T follicular helper cell (primary cell): ENCODE results near the gene ARHGEF18.
A peak's percentile ranks its signal among the peaks of the same experiment; 100 is the strongest.

Experiments used
- DNase-seq: peaks from one replicate; pipeline ENCODE4 v3.0.0-alpha.2; 2020; ENCODE audit warnings: low read depth

ARHGEF18 gene

DNA sequence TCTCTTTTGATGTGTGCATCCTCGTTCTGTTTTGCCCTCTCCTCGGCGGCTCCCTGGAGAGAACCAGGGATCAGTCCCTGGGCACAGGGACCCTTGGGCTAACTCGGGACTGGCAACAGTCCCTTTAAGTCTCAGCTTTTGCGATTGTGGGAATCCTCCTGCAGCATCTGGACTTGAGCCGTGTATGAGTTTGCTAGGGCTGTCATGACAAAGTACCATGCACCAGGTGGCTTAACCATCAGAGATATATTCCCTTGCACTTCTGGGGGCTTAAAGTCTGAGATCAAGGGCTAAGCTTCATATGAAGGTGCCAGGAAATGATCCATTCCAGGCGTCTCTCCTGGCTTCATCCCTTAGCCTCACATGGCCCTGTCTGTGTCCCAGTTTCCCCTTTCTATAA lies 34.5 kb downstream of the ARHGEF18 start:
- no peak for DNase-seq

DNA sequence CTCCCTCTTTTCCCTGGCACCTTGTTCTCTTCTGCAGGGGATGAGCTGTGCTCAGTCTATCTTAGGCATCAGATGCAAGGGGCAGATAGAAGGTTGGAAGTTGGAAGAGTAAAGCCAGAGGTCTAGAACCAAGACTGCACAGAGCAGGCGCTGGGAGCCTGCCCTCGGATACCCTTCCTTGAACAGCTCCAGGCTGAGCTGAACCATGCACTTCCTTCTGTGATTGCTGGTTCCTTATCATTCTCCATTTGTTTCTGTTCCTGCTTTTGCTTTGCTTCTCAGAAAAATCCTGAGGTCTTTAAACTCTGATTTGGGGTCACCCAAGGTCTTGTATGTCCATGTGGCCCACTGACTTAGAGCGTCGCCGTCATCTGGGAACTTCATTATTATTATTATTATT lies 36.3 kb downstream of the ARHGEF18 start:
- DNase-seq, result no peak

DNA sequence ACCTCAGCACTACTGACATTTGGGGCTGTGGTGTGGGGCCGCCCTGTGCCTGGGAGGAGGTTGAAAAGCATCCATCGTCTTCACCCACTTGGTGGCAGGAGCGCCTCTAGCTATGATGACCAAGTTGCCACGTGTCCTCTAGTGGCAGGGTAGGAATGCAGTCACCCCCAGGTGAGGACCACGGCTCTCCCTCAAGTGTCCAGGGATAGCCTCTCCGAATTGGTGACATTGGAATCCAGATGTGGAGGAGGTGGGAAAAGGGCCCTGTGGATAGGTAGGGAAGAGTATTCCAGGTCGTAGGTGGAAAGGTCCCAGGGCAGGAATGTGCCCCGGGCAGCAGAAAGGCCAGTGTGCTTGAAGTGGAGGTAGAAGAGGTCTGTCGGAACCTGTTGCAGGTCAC lies 37.6 kb downstream of the ARHGEF18 start:
- no peak for DNase-seq

DNA sequence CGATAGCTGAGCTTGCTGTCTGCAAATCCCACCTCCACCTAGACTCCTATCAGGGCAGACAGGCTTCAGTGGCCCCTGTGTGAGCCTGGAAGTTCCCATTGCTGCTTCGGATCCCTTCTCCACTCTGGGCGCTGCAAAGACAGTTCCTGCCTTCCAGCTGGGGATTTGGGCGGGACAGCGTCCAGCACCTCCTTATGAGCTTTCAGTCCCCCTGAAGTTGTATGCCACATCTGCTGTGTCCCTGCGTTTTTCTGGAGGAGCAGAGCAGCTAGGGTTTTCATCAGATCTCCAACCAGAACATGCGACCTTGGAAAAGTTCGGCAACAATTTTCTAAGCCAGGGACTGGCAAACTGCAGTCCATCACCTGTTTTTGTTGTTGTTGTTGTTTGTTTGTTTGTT lies 38.0 kb downstream of the ARHGEF18 start:
- no peak for DNase-seq

DNA sequence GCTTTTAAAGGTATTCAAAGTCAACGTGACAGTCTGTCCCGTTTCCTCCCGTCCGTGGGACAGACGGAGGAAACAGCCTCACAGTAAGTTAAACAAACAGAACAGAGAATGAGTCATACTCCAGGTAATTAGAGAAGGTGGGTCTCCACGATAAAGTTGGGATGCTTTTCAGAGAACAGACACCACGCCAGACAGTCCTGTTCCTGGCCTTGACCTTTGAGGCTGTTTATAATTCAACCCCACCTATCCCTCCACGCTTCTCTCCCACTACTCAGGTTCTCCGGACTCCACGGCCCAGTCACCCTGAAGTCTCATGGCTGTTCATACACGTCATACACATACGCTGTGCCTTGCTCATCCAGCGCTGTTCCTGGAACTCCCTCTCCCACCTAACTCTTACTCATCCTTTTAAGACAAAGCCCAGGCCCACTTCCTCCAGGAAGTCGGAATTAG lies 42.5 kb downstream of the ARHGEF18 start:
- DNase-seq, result no peak

DNA sequence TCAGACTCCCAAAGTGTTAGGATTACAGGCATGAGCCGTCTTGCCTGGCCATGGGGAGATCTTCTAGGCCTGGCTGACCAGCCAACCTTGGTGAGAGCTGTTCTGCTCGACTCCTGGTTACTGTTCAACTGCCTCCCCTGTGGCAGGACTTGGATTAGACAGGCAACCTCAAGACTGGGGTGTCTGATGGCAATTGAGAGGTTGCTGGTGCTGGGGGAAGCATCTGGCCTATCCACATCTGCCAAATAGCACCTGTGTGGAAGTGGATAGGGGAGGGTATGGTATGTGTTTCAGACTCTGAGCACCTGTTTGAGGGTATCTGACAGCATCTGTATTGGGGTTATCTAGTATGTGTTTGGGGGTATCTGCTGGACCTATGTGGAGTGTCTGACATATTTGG lies 44.7 kb downstream of the ARHGEF18 start:
- no peak for DNase-seq

DNA sequence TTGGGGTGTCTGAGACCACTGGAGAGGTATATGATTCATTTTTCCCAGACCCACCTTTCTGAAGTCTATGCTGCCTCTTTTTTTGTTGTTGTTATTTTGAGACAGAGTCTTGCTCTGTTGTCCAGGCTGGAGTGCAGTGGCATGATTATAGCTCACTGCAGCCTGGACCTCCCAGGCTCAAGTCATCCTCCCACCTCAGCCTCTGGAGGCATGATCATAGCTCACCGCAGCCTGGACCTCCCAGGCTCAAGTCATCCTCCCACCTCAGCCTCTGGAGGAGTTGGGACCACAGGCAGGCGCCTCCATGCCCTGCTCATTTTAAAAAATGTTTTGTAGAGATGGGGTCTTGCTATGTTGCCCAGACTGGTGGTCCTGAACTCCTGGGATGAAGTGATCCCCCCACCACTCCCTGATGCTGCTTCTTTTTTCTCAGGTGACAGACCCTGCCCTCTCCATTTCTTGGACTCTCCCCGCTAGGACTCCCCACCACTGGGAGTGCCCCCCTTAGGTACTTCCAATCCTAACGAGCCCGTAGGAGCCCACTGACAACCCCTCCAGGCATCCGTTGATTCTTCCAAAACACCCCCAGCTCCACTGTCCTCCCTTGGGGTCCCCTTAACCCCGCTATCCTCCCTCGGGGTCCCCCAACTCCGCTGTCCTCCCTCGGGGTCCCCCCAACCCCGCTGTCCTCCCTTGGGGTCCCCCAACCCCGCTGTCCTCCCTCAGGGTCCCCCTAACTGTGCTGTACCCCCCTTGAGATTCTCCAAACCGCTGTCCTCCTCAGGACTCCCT lies 45.4 kb downstream of the ARHGEF18 start:
- DNase-seq, result no peak

DNA sequence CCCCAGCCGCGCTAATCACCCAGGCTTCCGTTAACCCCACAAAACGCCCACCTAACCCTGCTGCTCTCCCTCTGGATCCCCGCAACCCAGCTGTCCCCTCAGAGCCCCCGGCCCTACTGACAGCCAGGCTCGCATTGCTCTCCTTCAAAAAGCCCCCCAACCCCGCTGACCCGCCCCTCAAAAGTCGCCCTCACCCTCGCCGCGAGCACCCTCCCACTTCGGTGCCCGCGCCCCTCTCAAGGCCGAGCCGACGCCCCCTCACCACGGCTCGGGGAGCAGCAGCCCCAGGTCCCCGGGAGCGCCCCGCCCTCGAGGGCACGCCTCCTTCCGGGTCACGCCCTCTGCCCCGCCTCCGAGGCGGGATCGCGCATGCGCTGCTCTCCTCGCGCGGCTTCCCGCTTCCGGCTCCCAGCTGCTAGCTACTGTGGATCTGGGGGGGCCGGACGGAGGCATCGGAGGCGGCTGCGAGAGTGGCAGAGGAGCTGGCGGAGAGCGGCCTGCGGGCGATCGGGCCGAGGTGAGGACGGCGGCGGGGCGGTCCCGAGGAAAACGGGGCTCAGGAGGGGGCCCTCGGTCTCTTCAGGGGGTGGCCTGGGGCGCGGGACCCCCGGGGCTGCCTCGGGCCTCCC lies 46.1 kb downstream of the ARHGEF18 start:
- peak; percentile 84 for DNase-seq

DNA sequence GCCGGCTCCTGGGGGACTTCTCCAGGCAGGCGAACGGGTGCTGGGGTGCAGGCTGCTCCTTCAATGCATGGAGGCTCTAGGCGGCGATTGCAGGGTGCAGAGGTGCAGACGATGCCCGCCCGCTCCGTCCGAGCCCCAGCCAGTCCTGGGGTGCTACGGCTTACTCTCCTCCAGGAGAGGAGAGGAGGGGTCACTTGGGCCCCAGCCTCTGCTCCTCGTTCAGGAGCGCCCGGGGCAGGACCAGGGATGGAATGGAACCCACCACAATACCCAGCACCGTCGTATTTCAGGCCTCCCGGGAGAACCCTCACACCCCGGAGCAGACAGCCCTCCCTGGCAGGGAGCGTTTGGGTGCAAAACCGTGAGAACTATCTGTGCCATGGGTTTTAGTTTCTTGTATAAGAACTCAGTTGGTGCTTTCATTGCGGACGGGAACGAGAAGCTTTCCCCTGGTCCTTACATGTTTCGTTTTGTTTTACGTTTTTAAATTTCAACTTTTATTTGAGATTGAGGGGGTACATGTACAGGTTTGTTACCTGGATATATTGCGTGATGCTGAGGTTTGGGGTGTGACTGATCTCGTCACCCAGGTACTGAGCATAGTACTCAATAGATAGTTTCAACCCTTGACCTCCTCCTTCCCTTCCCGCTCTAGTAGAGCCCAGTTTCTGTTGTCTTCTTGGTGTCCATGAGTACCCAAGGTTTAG lies 46.8 kb downstream of the ARHGEF18 start:
- DNase-seq, result no peak

DNA sequence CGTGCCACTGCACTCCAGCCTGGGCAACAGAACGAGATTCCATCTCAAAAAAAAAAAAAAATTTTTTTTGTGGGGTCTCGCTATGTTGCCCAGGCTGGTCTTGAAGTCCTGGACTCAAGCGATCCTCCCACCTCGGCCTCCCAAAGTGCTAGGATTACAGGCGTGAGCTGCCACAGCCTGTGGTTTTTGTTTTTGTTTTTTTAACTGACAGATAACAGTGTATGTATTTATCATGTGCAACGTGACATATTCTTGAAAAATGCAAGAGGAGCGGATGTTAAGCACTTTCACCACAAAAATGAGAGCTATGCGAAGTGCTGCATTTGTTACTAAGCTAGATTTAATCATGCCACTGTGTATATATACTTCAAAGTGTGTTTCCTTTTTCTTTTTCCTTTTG lies 49.0 kb downstream of the ARHGEF18 start:
- DNase-seq, result no peak
